WTC11 (cell line): ENCODE measurements around the gene HNRNPA0. TPM values are rescaled to one million over a fixed set of nuclear protein-coding genes. Genes with fewer than 3 reads are reported as not detected.
A peak's percentile ranks its signal among the peaks of the same experiment; 100 is the strongest.

Source experiments
- ATAC-seq: fragments of 200-7000 bp; cut with Tn5 transposase; 2 replicates; pipeline ENCODE4 v1.10.0; 2021; ENCODE audit warnings: mild to moderate bottlenecking, moderate library complexity
- CTCF ChIA-PET: fragments of 300-600 bp; sonication (Branson Sonifier 250); formaldehyde crosslinking; loops from one replicate; lab custom pipeline; 2021; ENCODE audit warnings: antibody characterized with exemption; lab: Charles Lee
- POLR2A ChIA-PET: fragments of 350-600 bp; sonication (Branson Sonifier 250); formaldehyde crosslinking; loops from one replicate; lab custom pipeline; 2021; ENCODE audit warnings: antibody characterized with exemption; lab: Charles Lee
- DNase-seq: peaks from one replicate; pipeline ENCODE4 v3.0.0; 2021; ENCODE audit warnings: low spot score
- H3K27ac Mint-ChIP-seq: 2 replicates; pipeline ENCODE4 v1.8.0; 2021; ENCODE audit warnings: mixed read lengths
- H3K27me3 Mint-ChIP-seq: 2 replicates; pipeline ENCODE4 v1.8.0; 2021; ENCODE audit warnings: low read depth, mild to moderate bottlenecking, moderate library complexity, mixed read lengths
- H3K36me3 Mint-ChIP-seq: 2 replicates; pipeline ENCODE4 v1.8.0; 2021; ENCODE audit warnings: mixed read lengths
- H3K4me1 Mint-ChIP-seq: 2 replicates; pipeline ENCODE4 v1.8.0; 2022; ENCODE audit warnings: mixed read lengths
- H3K4me3 Mint-ChIP-seq: 2 replicates; pipeline ENCODE4 v1.8.0; 2021; ENCODE audit warnings: mild to moderate bottlenecking, moderate library complexity, mixed read lengths
- H3K9me3 Mint-ChIP-seq: 2 replicates; pipeline ENCODE4 v1.8.0; 2021; ENCODE audit warnings: mixed read lengths
- CDX4 ChIP-seq: fragments of 250-450 bp; sonication (Bioruptor Pico); IDR thresholded peaks from 2 replicates; pipeline ENCODE4 v1.9.0; 2021; ENCODE audit warnings: moderate library complexity, mild to moderate bottlenecking, inconsistent platforms, borderline replicate concordance
- CTCF ChIP-seq: fragments of 200-600 bp; IDR thresholded peaks from 2 replicates; pipeline ENCODE4 v1.8.0; 2022; ENCODE audit warnings: antibody characterized with exemption
- E2F4 ChIP-seq: sonication (generic); formaldehyde crosslinking; IDR thresholded peaks from 2 replicates; pipeline ENCODE4 v1.8.1; 2022; ENCODE audit warnings: low read depth, mild to moderate bottlenecking, moderate library complexity, missing genetic modification reagents, borderline replicate concordance
- FOXK1 ChIP-seq: sonication (generic); formaldehyde crosslinking; IDR thresholded peaks from 2 replicates; pipeline ENCODE4 v1.8.0; 2022; ENCODE audit warnings: mild to moderate bottlenecking, moderate library complexity, missing genetic modification reagents
- FOXP4 ChIP-seq: sonication (generic); formaldehyde crosslinking; IDR thresholded peaks from 2 replicates; pipeline ENCODE4 v1.8.0; 2022; ENCODE audit warnings: mild to moderate bottlenecking, missing genetic modification reagents
- HMGA2 ChIP-seq: fragments of 250-450 bp; sonication (Bioruptor Pico); IDR thresholded peaks from 2 replicates; pipeline ENCODE4 v1.4.0; 2021; ENCODE audit warnings: mild to moderate bottlenecking, moderate library complexity
- HMGXB4 ChIP-seq: sonication (generic); formaldehyde crosslinking; IDR thresholded peaks from 2 replicates; pipeline ENCODE4 v1.8.1; 2023; ENCODE audit warnings: mild to moderate bottlenecking, moderate library complexity, missing genetic modification reagents
- JUN ChIP-seq: sonication (generic); formaldehyde crosslinking; IDR thresholded peaks from 2 replicates; pipeline ENCODE4 v1.8.0; 2023; ENCODE audit warnings: mild to moderate bottlenecking, missing genetic modification reagents
- NFATC4 ChIP-seq: fragments of 250-450 bp; sonication (Bioruptor Pico); IDR thresholded peaks from 2 replicates; pipeline ENCODE4 v1.9.0; 2021; ENCODE audit warnings: mild to moderate bottlenecking
- NFYB ChIP-seq: sonication (generic); formaldehyde crosslinking; conservative IDR thresholded peaks from 2 replicates; pipeline ENCODE4 v1.8.0; 2022; ENCODE audit warnings: low read depth, missing genetic modification reagents
- USF1 ChIP-seq: sonication (generic); formaldehyde crosslinking; IDR thresholded peaks from 2 replicates; pipeline ENCODE4 v1.8.0; 2022; ENCODE audit warnings: mild to moderate bottlenecking, missing genetic modification reagents
- ZNF219 ChIP-seq: sonication (generic); formaldehyde crosslinking; IDR thresholded peaks from 2 replicates; pipeline ENCODE4 v1.8.0; 2023; ENCODE audit warnings: missing genetic modification reagents, mild to moderate bottlenecking, borderline replicate concordance
- total RNA-seq: library from RNA; stranded (reverse); gene quantifications from 3 replicates; pipeline ENCODE4 v1.2.3, GENCODE V29; 2021

HNRNPA0 gene
- total RNA-seq, 1 experiment from 2014 or later = 66.6 TPM

GRCh38 chr5:137747848-137748247 lies 6.3 kb downstream of the HNRNPA0 start (continued):
- TF ChIP-seq NFATC4 (CRISPR knock-in tag) = no peak

GRCh38 chr5:137743031-137743640 lies 11.0 kb downstream of the HNRNPA0 start:
- POLR2A ChIA-PET = no interaction called here
- Mint-ChIP-seq H3K9me3 (peaks cover 10% of the 10 kb centered on the region), H3K27me3 (no peaks in the 10 kb centered on the region; the same call in 1 of the 2 replicates), H3K36me3 (no peaks in the 10 kb centered on the region), H3K4me1 (peaks cover 8% of the 10 kb centered on the region; the same call in 1 of the 2 replicates), H3K27ac (no peak overlapping the region), H3K4me3 (no peak overlapping the region)
- peak; percentile 87 for ATAC-seq
- TF ChIP-seq HMGA2 (CRISPR knock-in tag) (no peak), CTCF (peak; percentile 37; the same call in 1 of the 2 replicates), JUN (CRISPR knock-in tag) (no peak), ZNF219 (no peak)
- DNase-seq = peak; percentile 43
- CTCF ChIA-PET = interaction anchor here (0.6 to 4.0 kb wide), 37 partner anchors 8 to 1724 kb away, joined by 3 to 135 read pairs (median 6); partner anchors contain the start of gene PKD2L2

- Mint-ChIP-seq H3K27me3 (no peaks in the 10 kb centered on the region; the same call in 1 of the 2 replicates), H3K4me3 (no peak overlapping the region), H3K4me1 (peaks cover 11% of the 10 kb centered on the region), H3K27ac (no peak overlapping the region), H3K36me3 (peaks cover 5% of the 10 kb centered on the region; the same call in 1 of the 2 replicates), H3K9me3 (peaks cover 16% of the 10 kb centered on the region)
- ChIA-PET POLR2A (no interaction called here), CTCF (interaction anchor here (1.2 to 4.0 kb wide), 16 partner anchors 10 to 421 kb away, joined by 3 to 135 read pairs (median 7); no protein-coding TSS in a partner anchor)
- ATAC-seq (no peak; the same call in 1 of the 2 replicates), DNase-seq (no peak)
- TF ChIP-seq FOXK1 (CRISPR knock-in tag) (no peak), CDX4 (CRISPR knock-in tag) (no peak), HMGXB4 (CRISPR knock-in tag) (no peak), NFYB (CRISPR knock-in tag) (no peak), FOXP4 (no peak), USF1 (no peak), E2F4 (CRISPR knock-in tag) (no peak)
Observed at GRCh38 chr5:137741718-137742117, 12.4 kb downstream of the HNRNPA0 start.
